ENCODE data around the gene SPRTN. TPM values are rescaled to one million over a fixed set of nuclear protein-coding genes. Genes with fewer than 3 reads are reported as not detected.

SPRTN gene
- total RNA-seq, 1 donor: 17.2 TPM

- H3K4me3 ChIP-seq (ENCODE audit: low read depth, low read length): no peak overlapping the region
- TF ChIP-seq, protein P1, sequence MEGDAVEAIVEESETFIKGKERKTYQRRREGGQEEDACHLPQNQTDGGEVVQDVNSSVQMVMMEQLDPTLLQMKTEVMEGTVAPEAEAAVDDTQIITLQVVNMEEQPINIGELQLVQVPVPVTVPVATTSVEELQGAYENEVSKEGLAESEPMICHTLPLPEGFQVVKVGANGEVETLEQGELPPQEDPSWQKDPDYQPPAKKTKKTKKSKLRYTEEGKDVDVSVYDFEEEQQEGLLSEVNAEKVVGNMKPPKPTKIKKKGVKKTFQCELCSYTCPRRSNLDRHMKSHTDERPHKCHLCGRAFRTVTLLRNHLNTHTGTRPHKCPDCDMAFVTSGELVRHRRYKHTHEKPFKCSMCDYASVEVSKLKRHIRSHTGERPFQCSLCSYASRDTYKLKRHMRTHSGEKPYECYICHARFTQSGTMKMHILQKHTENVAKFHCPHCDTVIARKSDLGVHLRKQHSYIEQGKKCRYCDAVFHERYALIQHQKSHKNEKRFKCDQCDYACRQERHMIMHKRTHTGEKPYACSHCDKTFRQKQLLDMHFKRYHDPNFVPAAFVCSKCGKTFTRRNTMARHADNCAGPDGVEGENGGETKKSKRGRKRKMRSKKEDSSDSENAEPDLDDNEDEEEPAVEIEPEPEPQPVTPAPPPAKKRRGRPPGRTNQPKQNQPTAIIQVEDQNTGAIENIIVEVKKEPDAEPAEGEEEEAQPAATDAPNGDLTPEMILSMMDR (IDR thresholded peaks at IDR 0.05; ENCODE audit: insufficient read depth, low read length): no peak
- DNase-seq (ENCODE audit: low read depth): no peak
Measured at GRCh38 chr1:231383159-231383860, 45.2 kb downstream of the SPRTN start.

DNA sequence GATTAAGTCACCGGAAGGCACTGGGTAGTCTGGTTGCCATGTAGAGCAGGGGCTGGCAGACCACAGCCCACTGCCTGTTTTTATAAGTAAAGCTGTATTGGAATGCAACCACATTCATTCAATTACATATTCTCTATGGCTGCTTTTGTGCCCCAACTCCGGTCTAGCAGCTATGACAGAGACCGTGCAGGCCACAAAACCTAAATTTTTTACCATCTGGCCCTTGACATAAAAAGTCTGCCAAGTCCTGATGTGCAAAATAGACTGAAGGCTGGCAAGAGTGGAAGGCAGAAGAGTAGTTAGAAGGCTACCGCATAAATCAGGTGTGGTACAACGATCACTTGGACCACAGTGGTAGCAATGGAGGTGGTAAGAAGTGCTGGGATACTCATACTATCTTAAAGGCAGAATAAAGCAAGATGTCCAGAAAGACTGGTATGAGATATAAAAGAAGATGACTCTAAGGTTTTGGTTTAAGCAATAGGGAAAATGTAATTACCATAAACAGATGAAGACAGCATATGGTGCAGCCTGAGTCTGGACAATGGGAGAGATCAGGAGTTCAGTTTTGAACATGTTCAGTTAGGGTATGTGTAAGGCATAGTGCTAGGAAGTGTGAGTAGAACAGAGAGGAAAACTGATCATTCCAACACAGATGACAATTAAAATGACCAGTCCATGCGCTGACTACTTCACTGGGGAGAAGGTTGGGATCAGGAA is 46.8 kb downstream of the SPRTN start:
- DNase-seq (ENCODE audit: low read depth): no peak
- no peak overlapping the region for H3K4me3 ChIP-seq (ENCODE audit: low read depth, low read length)
- TF ChIP-seq, protein P1 (IDR thresholded peaks at IDR 0.05; ENCODE audit: insufficient read depth, low read length): no peak

DNA sequence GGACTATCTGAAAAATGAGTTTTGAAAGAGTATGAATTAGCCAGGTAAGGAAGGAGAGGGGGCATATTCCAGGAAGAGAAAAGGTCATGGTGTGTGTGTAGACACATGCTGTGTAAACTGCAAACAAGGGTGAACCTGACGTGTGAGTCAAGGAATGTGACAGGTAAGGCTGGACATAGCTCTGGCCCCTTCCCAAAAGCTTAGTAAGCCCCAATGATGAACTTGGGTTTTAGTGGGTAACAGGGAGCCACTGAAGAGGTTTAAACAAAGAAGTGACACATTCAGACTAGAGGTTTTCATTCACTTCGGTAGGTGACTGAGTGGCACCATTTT is 47.3 kb downstream of the SPRTN start:
- no peak for DNase-seq (ENCODE audit: low read depth)
- TF ChIP-seq, protein P1 (IDR thresholded peaks at IDR 0.05; ENCODE audit: insufficient read depth, low read length): no peak

GRCh38 chr1:231386466-231386865 is 48.4 kb downstream of the SPRTN start:
- no peak overlapping the region for H3K4me3 ChIP-seq (ENCODE audit: low read depth, low read length)
- no peak for DNase-seq (ENCODE audit: low read depth)
- TF ChIP-seq, protein P1 (IDR thresholded peaks at IDR 0.05; ENCODE audit: insufficient read depth, low read length): no peak

More for the DNA sequence above, 47.3 kb downstream of the SPRTN start:
- no peak overlapping the region for H3K4me3 ChIP-seq (ENCODE audit: low read depth, low read length)

- TF ChIP-seq, protein P1 (IDR thresholded peaks at IDR 0.05; ENCODE audit: insufficient read depth, low read length): no peak
- DNase-seq (ENCODE audit: low read depth): no peak
- H3K4me3 ChIP-seq (ENCODE audit: low read depth, low read length): no peak overlapping the region
Measured at GRCh38 chr1:231387770-231388669, 49.9 kb downstream of the SPRTN start.

GRCh38 chr1:231390071-231390470 is 52.0 kb downstream of the SPRTN start:
- TF ChIP-seq, protein P1 (IDR thresholded peaks at IDR 0.05; ENCODE audit: insufficient read depth, low read length): no peak
- DNase-seq (ENCODE audit: low read depth): peak; percentile 72
- no peak overlapping the region for H3K4me3 ChIP-seq (ENCODE audit: low read depth, low read length)

Measured in fibroblast of the aortic adventitia (primary cell).